Activated T-cell treated with anti-CD3 and anti-CD28 coated beads, Interleukin-2, amount 50 U/mL, for 1 hour (primary cell): ENCODE data around the gene IMMT.

Experiments
- DNase-seq: peaks from one replicate; pipeline ENCODE4 v3.0.0-alpha.2; 2020

IMMT gene

GRCh38 chr2:86195808-86196387 is 636 bp upstream of the IMMT start:
- DNase-seq: no peak

GRCh38 chr2:86194751-86195054 is 559 bp downstream of the IMMT start:
- no peak for DNase-seq

- no peak for DNase-seq
Observed at GRCh38 chr2:86193901-86194567, 1.2 kb downstream of the IMMT start.

- DNase-seq: no peak
Observed at GRCh38 chr2:86189782-86190416, 5.4 kb downstream of the IMMT start.

- DNase-seq: no peak
Observed at GRCh38 chr2:86186431-86186830, 8.8 kb downstream of the IMMT start.

GRCh38 chr2:86185517-86186212 is 9.6 kb downstream of the IMMT start:
- DNase-seq: no peak

GRCh38 chr2:86176597-86176996 is 18.7 kb downstream of the IMMT start:
- no peak for DNase-seq

GRCh38 chr2:86175828-86176227 is 19.4 kb downstream of the IMMT start:
- no peak for DNase-seq

- no peak for DNase-seq
Observed at GRCh38 chr2:86174445-86174844, 20.8 kb downstream of the IMMT start.

GRCh38 chr2:86172610-86173009 is 22.7 kb downstream of the IMMT start:
- no peak for DNase-seq

- DNase-seq: no peak
Observed at GRCh38 chr2:86171295-86171694, 24.0 kb downstream of the IMMT start.

- no peak for DNase-seq
Observed at GRCh38 chr2:86170449-86170848, 24.8 kb downstream of the IMMT start.

- no peak for DNase-seq
Observed at GRCh38 chr2:86160156-86160952, 34.9 kb downstream of the IMMT start.

- DNase-seq: no peak
Observed at GRCh38 chr2:86158286-86158685, 37.0 kb downstream of the IMMT start.

GRCh38 chr2:86157009-86157556 is 38.2 kb downstream of the IMMT start:
- DNase-seq: no peak

GRCh38 chr2:86150502-86150901 is 44.8 kb downstream of the IMMT start:
- DNase-seq: no peak

GRCh38 chr2:86147793-86148192 is 47.5 kb downstream of the IMMT start:
- DNase-seq: no peak

- no peak for DNase-seq
Observed at GRCh38 chr2:86143926-86144685, 51.2 kb downstream of the IMMT start.

- no peak for DNase-seq
Observed at GRCh38 chr2:86143307-86143706, 52.0 kb downstream of the IMMT start.

GRCh38 chr2:86142436-86143257 is 52.6 kb downstream of the IMMT start:
- no peak for DNase-seq

- no peak for DNase-seq
Observed at GRCh38 chr2:86140969-86141392, 54.3 kb downstream of the IMMT start.
